Calu3 (cell line): ENCODE results near the gene C6orf58. TPM values are rescaled to one million over a fixed set of nuclear protein-coding genes. Genes with fewer than 3 reads are reported as not detected.
"Not testable (repeated sequence)": the region's sequence is repeated elsewhere in the genome, so short reads cannot be mapped to it uniquely, and the experiment has no call there.

Experiments
- BruUV-seq: library from RNA; stranded (reverse); fragments of 400-500 nt; replicated peaks from 2 replicates; lab custom pipeline; 2021; lab: Mats Ljungman, UMichigan
- CTCF ChIA-PET: fragments of 300-600 bp; sonication (Branson Sonifier 250); formaldehyde crosslinking; loops from one replicate; lab custom pipeline; 2022; ENCODE audit warnings: antibody characterized with exemption; lab: Charles Lee
- DNase-seq: peaks from one replicate; pipeline ENCODE4 v3.0.0; 2022
- H3K27ac Mint-ChIP-seq: one replicate; pipeline ENCODE4 v1.8.0; 2022; ENCODE audit warnings: mixed read lengths; ENCODE audit not compliant: unreplicated experiment
- H3K27me3 Mint-ChIP-seq: one replicate; pipeline ENCODE4 v1.8.0; 2022; ENCODE audit warnings: mixed read lengths; ENCODE audit not compliant: unreplicated experiment
- H3K36me3 Mint-ChIP-seq: one replicate; pipeline ENCODE4 v1.8.0; 2022; ENCODE audit warnings: mild to moderate bottlenecking, moderate library complexity, mixed read lengths; ENCODE audit not compliant: insufficient read depth, unreplicated experiment
- H3K4me1 Mint-ChIP-seq: one replicate; pipeline ENCODE4 v1.8.0; 2022; ENCODE audit warnings: mild to moderate bottlenecking, low read depth, mixed read lengths; ENCODE audit not compliant: unreplicated experiment
- H3K4me3 Mint-ChIP-seq: one replicate; pipeline ENCODE4 v1.8.0; 2022; ENCODE audit warnings: mild to moderate bottlenecking, low read depth, moderate library complexity, mixed read lengths; ENCODE audit not compliant: unreplicated experiment
- H3K9me3 Mint-ChIP-seq: one replicate; pipeline ENCODE4 v1.8.0; 2022; ENCODE audit warnings: low read depth, mixed read lengths; ENCODE audit not compliant: unreplicated experiment
- intact Hi-C: fragments of 100-400 bp; cut with micrococcal nuclease; formaldehyde crosslinking; loops from one replicate; pipeline ENCODE4 v1.10.0; 2022; ENCODE audit not compliant: unreplicated experiment
- total RNA-seq: library from RNA; stranded (reverse); gene quantifications from 2 replicates; pipeline ENCODE4 v1.2.3, GENCODE V29; 2022
- TF ChIP-seq, protein P1 (sequence below): fragments of 200-600 bp; IDR thresholded peaks from one replicate; pipeline ENCODE4 v1.8.0; 2022; ENCODE audit warnings: antibody characterized with exemption; ENCODE audit not compliant: unreplicated experiment

The C6orf58 gene
- total RNA-seq, 1 experiment from 2014 or later = 0.31 TPM

DNA sequence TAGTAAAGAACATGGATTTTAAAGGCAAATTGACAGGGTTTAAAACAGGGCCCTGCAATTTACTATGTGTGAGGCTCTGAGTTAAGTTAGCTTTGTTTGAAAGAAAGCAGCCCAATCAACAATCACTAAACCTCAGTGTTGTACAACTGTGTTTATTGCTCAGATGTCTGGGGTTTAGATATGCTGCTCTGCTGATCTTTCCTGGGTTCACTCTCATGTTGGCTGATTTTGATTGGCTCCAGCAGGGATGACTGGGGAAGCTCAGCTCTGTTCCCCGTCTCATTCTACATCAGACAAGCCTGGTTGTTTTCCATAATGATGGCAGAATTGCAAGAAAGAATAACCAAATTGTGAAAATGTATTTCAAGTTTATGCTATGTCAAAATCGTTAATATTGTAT is 10.9 kb downstream of the C6orf58 start:
- no TSS peak for BruUV-seq
- intact Hi-C loops = no loop called here
- no peak overlapping the region for H3K27ac Mint-ChIP-seq
- H3K4me1 Mint-ChIP-seq = peaks cover 7% of the 10 kb centered on the region
- CTCF ChIA-PET = no interaction called here
- DNase-seq = no peak
- TF ChIP-seq, protein P1, sequence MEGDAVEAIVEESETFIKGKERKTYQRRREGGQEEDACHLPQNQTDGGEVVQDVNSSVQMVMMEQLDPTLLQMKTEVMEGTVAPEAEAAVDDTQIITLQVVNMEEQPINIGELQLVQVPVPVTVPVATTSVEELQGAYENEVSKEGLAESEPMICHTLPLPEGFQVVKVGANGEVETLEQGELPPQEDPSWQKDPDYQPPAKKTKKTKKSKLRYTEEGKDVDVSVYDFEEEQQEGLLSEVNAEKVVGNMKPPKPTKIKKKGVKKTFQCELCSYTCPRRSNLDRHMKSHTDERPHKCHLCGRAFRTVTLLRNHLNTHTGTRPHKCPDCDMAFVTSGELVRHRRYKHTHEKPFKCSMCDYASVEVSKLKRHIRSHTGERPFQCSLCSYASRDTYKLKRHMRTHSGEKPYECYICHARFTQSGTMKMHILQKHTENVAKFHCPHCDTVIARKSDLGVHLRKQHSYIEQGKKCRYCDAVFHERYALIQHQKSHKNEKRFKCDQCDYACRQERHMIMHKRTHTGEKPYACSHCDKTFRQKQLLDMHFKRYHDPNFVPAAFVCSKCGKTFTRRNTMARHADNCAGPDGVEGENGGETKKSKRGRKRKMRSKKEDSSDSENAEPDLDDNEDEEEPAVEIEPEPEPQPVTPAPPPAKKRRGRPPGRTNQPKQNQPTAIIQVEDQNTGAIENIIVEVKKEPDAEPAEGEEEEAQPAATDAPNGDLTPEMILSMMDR = no peak
- no peaks in the 10 kb centered on the region for H3K27me3 Mint-ChIP-seq
- no peak overlapping the region for H3K4me3 Mint-ChIP-seq
- no peaks in the 10 kb centered on the region for H3K36me3 Mint-ChIP-seq
- no peaks in the 10 kb centered on the region for H3K9me3 Mint-ChIP-seq

- Mint-ChIP-seq H3K4me1 (no peaks in the 10 kb centered on the region), H3K27me3 (no peaks in the 10 kb centered on the region), H3K4me3 (no peak overlapping the region), H3K36me3 (no peaks in the 10 kb centered on the region), H3K27ac (no peak overlapping the region), H3K9me3 (no peaks in the 10 kb centered on the region)
- BruUV-seq = no TSS peak
- intact Hi-C loops = no loop called here
- CTCF ChIA-PET = no interaction called here
- TF ChIP-seq, protein P1 = no peak
- DNase-seq = no peak
Observed at GRCh38 chr6:127589135-127589534, 12.2 kb downstream of the C6orf58 start.

DNA sequence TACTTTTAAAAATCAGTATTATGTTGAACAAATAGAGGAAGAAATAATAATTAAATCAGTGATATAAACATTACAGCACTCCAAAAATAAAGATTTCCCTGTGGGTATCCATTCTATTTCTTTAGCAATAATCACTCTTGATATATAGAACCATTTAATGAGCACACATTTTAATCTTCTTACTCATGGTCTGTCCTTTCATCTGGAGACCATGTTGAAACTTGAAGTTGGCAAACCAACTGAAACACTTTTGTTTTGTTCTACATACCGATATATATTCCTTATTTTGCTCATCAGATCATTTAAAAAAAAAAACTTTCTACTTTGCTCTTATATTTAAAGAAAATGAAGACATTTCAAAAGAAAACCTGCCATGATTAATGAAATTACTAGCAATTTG is 13.4 kb downstream of the C6orf58 start:
- Mint-ChIP-seq H3K27me3 (no peaks in the 10 kb centered on the region), H3K4me1 (no peaks in the 10 kb centered on the region), H3K9me3 (no peaks in the 10 kb centered on the region), H3K4me3 (no peak overlapping the region), H3K27ac (no peak overlapping the region), H3K36me3 (no peaks in the 10 kb centered on the region)
- BruUV-seq = no TSS peak
- CTCF ChIA-PET = no interaction called here
- TF ChIP-seq, protein P1 = no peak
- intact Hi-C loops = no loop called here
- no peak for DNase-seq

DNA sequence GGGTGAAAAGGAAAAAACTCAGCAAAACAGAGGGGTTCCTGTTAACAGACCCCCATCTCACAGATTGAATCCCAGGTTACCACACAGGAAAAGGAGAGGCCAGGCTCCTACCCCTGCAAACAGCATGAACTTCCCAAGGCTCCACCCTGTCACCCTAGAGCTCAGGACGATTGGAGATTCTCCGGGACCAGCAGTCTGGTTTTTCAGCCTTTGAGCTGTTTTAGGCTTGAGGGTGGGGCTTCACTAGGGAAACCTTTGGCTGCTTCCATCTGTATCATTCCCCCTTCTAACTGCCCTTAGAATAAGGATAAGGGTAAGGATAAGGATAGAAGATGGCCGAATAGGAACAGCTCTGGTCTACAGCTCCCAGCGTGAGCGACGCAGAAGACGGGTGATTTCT is 16.0 kb downstream of the C6orf58 start:
- no peaks in the 10 kb centered on the region for H3K4me1 Mint-ChIP-seq
- no peak overlapping the region for H3K27ac Mint-ChIP-seq
- H3K9me3 Mint-ChIP-seq = no peaks in the 10 kb centered on the region
- no peak for DNase-seq
- no peaks in the 10 kb centered on the region for H3K27me3 Mint-ChIP-seq
- TF ChIP-seq, protein P1 = no peak
- CTCF ChIA-PET = no interaction called here
- intact Hi-C loops = no loop called here
- BruUV-seq = no TSS peak
- H3K4me3 Mint-ChIP-seq = no peak overlapping the region
- H3K36me3 Mint-ChIP-seq = no peaks in the 10 kb centered on the region

GRCh38 chr6:127593456-127593855 is 16.5 kb downstream of the C6orf58 start:
- DNase-seq, intact Hi-C loops, H3K4me3 Mint-ChIP-seq, BruUV-seq, H3K27ac Mint-ChIP-seq, CTCF ChIA-PET, H3K36me3 Mint-ChIP-seq, H3K27me3 Mint-ChIP-seq, H3K4me1 Mint-ChIP-seq, H3K9me3 Mint-ChIP-seq: not testable (repeated sequence)
